GM12865 (cell line): ENCODE measurements around the gene TCF7L2.

Source experiments
- DNase-seq: peaks from one replicate; pipeline ENCODE4 v3.0.0; 2010; ENCODE audit warnings: low read depth
- H3K4me3 ChIP-seq: 2 replicates; pipeline ENCODE4 v1.5.1; 2011; ENCODE audit warnings: mild to moderate bottlenecking, low read depth, low read length, control low read depth
- TF ChIP-seq, protein P1 (sequence below): IDR thresholded peaks from 2 replicates; pipeline ENCODE4 v1.5.1; 2011; ENCODE audit warnings: low read length, control low read depth, low read depth, inconsistent platforms; ENCODE audit not compliant: insufficient read depth; ENCODE audit errors: missing control alignments

TCF7L2 gene

DNA sequence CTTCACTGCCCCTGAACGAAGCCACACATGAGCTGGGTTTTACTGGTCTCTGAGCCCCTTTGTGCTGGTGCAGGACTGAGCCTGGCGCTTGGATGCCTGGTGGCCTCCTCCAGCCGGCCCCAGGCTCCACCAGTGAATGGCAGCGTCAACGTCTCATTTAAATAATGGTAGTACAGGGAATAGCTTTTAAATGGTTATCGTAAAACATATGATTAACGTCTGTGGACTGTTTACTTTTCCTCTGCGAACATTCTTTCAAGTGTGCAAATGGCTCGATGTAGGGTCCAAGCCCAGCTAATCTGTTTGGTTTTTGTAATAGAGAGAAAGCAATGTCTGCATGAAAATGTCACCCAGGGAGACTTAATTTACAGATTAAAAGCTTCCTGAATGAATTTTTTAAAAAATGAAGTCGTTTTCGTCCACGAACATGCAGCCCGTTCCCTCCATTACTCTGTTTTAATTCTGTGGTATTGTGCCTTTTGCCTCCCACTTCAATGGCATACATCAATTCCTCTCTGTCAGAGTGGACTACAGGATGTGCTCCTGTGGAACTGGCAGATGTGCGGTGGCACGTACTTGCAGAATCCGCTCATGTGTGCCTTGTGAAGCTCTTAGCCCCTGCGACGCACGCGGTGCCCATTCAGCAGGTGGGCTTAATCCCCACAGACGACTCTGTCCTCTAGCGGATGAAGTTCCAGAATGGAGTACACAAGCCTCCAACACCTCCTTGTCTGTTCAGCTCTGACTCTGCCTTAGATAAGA lies 192.7 kb downstream of the TCF7L2 start:
- TF ChIP-seq, protein P1, sequence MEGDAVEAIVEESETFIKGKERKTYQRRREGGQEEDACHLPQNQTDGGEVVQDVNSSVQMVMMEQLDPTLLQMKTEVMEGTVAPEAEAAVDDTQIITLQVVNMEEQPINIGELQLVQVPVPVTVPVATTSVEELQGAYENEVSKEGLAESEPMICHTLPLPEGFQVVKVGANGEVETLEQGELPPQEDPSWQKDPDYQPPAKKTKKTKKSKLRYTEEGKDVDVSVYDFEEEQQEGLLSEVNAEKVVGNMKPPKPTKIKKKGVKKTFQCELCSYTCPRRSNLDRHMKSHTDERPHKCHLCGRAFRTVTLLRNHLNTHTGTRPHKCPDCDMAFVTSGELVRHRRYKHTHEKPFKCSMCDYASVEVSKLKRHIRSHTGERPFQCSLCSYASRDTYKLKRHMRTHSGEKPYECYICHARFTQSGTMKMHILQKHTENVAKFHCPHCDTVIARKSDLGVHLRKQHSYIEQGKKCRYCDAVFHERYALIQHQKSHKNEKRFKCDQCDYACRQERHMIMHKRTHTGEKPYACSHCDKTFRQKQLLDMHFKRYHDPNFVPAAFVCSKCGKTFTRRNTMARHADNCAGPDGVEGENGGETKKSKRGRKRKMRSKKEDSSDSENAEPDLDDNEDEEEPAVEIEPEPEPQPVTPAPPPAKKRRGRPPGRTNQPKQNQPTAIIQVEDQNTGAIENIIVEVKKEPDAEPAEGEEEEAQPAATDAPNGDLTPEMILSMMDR, result no peak
- DNase-seq, result no peak
- H3K4me3 ChIP-seq, result no peak overlapping the region

DNA sequence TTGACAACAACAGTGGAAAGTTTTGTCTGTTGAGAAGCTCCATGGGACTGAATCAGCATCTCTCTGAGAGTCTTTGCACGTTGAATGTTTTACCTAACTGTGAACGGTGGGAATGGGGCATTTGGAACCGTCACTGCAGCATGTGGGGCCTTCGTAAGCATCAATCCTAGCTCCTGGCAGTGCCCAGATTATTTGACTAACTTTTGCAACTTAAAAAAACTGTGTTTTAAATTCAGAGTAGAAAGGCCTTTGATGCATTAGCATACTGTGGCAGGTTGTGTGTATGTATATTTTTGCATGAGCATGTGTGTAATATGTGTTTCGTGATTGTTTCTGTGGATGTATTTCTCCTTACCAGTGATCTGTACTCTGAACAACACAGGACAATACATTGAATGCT lies 194.5 kb downstream of the TCF7L2 start:
- H3K4me3 ChIP-seq, result no peak overlapping the region
- TF ChIP-seq, protein P1, result no peak
- no peak for DNase-seq

DNA sequence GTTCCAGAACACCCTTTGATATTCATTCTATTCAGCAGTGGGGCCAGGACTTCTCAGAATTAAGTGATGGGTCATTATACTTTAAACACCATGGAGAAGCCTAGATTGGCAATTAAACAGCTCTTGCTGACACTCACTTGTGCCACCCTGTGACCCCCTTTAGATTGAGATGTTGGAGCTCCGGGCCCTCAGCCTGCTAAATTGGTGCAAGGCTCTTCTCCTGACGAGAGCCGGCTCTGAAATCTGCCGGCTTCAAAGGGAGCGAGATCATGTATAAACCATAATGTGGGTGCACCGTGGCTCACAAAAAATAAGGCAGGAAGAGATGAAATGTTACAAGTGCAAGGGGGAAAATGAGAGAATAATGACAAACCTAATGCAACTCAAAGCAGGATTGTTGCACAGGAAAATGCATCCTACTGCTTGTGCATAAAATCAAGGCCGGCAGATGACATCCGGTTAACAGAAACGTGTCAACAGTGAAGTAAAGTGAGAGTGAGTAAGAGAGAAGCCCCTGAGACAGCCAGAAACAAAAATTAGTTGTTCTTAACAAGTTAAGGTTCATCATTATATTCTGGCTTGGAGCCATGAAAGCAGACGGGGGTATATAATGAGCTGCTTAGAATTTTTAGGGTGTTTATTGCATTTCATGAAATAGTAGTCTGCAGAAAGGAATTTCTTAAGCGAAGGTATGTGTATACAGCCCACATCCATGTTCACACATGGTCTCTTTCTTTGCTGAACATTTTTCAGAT lies 198.2 kb downstream of the TCF7L2 start:
- no peak for DNase-seq
- TF ChIP-seq, protein P1, result no peak
- H3K4me3 ChIP-seq, result no peak overlapping the region

DNA sequence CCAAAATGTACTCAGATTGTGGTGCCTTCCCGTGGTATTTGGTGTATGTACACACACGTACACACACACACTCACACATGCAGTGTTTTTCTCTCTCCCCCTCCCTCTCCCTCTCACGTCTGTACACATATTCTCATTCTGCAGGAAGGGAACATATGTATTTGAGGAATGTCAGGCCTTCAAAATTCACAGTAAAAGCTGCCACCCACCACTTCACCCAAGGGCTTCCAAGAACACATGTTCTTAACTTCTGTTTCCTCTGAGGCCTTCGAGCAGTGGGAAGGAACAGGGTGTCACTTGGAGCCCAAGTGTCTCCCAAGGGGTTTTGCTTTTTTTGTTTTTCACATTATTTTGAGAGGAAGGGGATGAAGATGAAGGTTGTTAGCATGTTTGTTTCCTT lies 198.9 kb downstream of the TCF7L2 start:
- TF ChIP-seq, protein P1, result no peak
- no peak for DNase-seq
- H3K4me3 ChIP-seq, result no peak overlapping the region

DNA sequence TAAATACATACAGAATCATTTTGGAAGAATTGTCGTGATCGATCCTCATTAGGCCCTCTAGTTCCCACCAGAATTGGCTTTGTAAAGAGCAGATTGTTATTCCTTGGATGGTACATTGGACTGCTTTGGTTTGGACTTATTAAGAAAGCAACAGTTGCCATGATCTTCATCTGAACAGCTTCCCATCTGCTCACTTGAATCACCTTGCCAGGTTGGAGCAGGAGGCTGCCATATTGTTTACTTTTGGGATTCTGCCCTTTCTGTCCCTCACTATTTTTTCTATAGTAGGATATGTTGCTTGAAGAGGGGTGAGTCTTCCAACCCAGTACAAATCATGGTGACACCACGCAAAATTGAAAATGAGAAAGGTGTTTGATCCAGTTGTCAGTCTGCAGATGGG lies 199.6 kb downstream of the TCF7L2 start:
- no peak overlapping the region for H3K4me3 ChIP-seq
- DNase-seq, result no peak
- TF ChIP-seq, protein P1, result no peak

DNA sequence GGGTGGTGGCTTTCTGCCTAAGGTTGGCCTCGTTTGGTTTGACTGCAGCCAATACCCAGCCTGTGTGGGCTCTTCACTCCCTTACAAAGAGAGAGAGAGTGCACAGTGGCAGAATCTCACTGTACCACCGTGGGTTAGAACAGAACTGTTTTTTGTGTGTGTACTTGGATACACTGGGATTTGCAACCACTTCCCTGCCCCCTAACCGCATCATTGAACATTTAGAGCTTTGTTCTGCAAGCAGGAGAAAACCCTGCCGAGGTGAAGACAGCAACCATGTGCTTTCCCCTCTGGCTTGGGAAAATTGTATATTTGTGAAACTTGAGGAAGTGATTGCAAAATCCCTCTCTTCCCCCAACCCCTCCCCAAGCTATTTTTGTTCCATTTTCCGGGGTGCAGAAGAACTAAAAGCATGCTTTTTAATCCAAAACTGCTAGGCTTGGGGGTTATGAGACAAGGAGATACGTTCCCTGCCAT lies 201.2 kb downstream of the TCF7L2 start:
- DNase-seq, result no peak
- no peak overlapping the region for H3K4me3 ChIP-seq
- TF ChIP-seq, protein P1, result no peak
